ENCODE measurements around the gene SAMM50. TPM values are rescaled to one million over a fixed set of nuclear protein-coding genes. Genes with fewer than 3 reads are reported as not detected.

SAMM50 gene
- total and polyA plus RNA-seq, 2 donors (not counting 3 experiments of a cell fraction or from before 2014, with no cell fraction given), result 42.9 to 56.2 TPM

DNA sequence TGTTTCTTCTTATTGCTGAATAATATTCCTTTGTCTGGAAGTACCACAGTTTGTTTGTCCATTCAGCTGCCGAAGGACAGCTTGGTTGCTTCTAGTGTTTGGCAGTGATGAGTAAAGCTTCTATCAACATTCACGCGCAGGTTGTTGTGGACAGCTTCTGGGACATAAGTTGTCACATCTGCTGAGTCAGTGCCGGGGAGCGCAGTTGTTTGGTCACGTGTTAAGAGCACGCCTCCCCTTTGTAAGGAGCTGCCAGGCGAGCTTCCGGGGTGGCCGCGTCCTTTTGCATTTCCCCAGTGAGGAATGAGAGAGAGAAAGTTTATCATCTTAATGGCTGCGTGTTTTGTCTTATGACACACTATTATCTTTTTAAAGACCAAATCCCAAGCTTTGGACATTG is 30.3 kb downstream of the SAMM50 start:
- H2AFZ ChIP-seq (ENCODE audit: low read depth, low read length), result no peak overlapping the region
- peaks cover 0 to 26% of the 10 kb centered on the region in 2 experiments for H3K36me3 ChIP-seq (ENCODE audit: control insufficient read depth in 2 of 2, extremely low read depth in 1 of 2, insufficient read depth in 2 of 2, low read length in 2 of 2)
- no peak for TF ChIP-seq POLR2AphosphoS5 (IDR thresholded peaks at IDR 0.05; ENCODE audit: insufficient read depth, low read depth, low read length)
- no peak for TF ChIP-seq FOS (IDR thresholded peaks at IDR 0.05; ENCODE audit: borderline replicate concordance, insufficient read depth, low read length)
- no peak for TF ChIP-seq EZH2 (IDR thresholded peaks at IDR 0.05; ENCODE audit: borderline replicate concordance, low read depth, low read length, severe bottlenecking)
- no peak for TF ChIP-seq JUN (IDR thresholded peaks at IDR 0.05; ENCODE audit: borderline replicate concordance, insufficient read depth, insufficient read length, low read depth)
- no peak for TF ChIP-seq MYC (IDR thresholded peaks at IDR 0.05; ENCODE audit: low read depth, low read length)
- no peak for TF ChIP-seq GATA2 (IDR thresholded peaks at IDR 0.05; ENCODE audit: insufficient read depth, insufficient read length, low read depth, low read length)
- TF ChIP-seq, protein P1, sequence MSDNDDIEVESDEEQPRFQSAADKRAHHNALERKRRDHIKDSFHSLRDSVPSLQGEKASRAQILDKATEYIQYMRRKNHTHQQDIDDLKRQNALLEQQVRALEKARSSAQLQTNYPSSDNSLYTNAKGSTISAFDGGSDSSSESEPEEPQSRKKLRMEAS (IDR thresholded peaks at IDR 0.05; ENCODE audit: insufficient read depth, insufficient read length), result no peak
- TF ChIP-seq, protein P2, sequence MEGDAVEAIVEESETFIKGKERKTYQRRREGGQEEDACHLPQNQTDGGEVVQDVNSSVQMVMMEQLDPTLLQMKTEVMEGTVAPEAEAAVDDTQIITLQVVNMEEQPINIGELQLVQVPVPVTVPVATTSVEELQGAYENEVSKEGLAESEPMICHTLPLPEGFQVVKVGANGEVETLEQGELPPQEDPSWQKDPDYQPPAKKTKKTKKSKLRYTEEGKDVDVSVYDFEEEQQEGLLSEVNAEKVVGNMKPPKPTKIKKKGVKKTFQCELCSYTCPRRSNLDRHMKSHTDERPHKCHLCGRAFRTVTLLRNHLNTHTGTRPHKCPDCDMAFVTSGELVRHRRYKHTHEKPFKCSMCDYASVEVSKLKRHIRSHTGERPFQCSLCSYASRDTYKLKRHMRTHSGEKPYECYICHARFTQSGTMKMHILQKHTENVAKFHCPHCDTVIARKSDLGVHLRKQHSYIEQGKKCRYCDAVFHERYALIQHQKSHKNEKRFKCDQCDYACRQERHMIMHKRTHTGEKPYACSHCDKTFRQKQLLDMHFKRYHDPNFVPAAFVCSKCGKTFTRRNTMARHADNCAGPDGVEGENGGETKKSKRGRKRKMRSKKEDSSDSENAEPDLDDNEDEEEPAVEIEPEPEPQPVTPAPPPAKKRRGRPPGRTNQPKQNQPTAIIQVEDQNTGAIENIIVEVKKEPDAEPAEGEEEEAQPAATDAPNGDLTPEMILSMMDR (IDR thresholded peaks at IDR 0.05; ENCODE audit: extremely low read depth in 1 of 2, insufficient read depth in 1 of 2, low read depth in 1 of 2, low read length in 2 of 2), result no peak
- no peak for TF ChIP-seq POLR2A (IDR thresholded peaks at IDR 0.05; ENCODE audit: low read depth, low read length)
- DNase-seq (ENCODE audit: low read depth, low spot score) (no peak), FAIRE-seq (no peak)
- H3K4me2 ChIP-seq (ENCODE audit: insufficient read depth, low read length), result no peak overlapping the region
- no peaks in the 10 kb centered on the region for H3K27me3 ChIP-seq (ENCODE audit: control insufficient read depth in 2 of 2, insufficient read depth in 2 of 2, low read length in 2 of 2)
- dilution Hi-C loops (cut with MboI; ENCODE audit: extremely low pct_ligation_motif_present, low sequenced_read_pairs), result no loop called here
- CTCF ChIA-PET, result interaction anchor here (1.2 kb wide), 1 partner anchor 100 kb away, joined by 8 read pairs; no protein-coding TSS in a partner anchor
- no peaks in the 10 kb centered on the region for H4K20me1 ChIP-seq (replicated peaks; ENCODE audit: control insufficient read depth, extremely low read depth, insufficient read depth, low read length)
- BruUV-seq (replicated peaks), result no TSS peak
- H3K79me2 ChIP-seq (ENCODE audit: control insufficient read depth, insufficient read depth, low read length), result no peaks in the 10 kb centered on the region
- H3K4me3 ChIP-seq (replicated peaks in 1 of 3; ENCODE audit: insufficient read depth in 1 of 3, low read depth in 1 of 3, low read length in 3 of 3), result no peak overlapping the region
- POLR2A ChIA-PET, result interaction anchor here (0.7 kb wide), 1 partner anchor 495 kb away, joined by 3 read pairs; no protein-coding TSS in a partner anchor
- no peaks in the 10 kb centered on the region for H3K9me1 ChIP-seq (replicated peaks; ENCODE audit: control insufficient read depth, extremely low read depth, insufficient read depth, low read length)
- no peak overlapping the region for H3K9ac ChIP-seq (replicated peaks; ENCODE audit: extremely low read depth, insufficient read depth, low read length)
- no peak overlapping the region for H3K27ac ChIP-seq (ENCODE audit: insufficient read depth, low read depth, low read length)
- intact Hi-C loops (cut with micrococcal nuclease), result no loop called here
- H3K4me1 ChIP-seq (ENCODE audit: control insufficient read depth, extremely low read depth, insufficient read depth, low read length), result no peaks in the 10 kb centered on the region
- no peaks in the 10 kb centered on the region for H3K9me3 ChIP-seq (replicated peaks; ENCODE audit: control insufficient read depth, insufficient read depth, low read length)

All from endothelial cell of umbilical vein (primary cell).